DMS153 (cell line): ENCODE measurements around the gene HNRNPLL.

Experiments used
- DNase-seq: peaks from one replicate; lab custom pipeline; 2025; lab: John Stamatoyannopoulos, UW

HNRNPLL gene

GRCh38 chr2:38527338-38528007, 75.3 kb downstream of the HNRNPLL start:
- DNase-seq = no peak

GRCh38 chr2:38526195-38526594, 76.5 kb downstream of the HNRNPLL start:
- DNase-seq = no peak

- no peak for DNase-seq
Measured at GRCh38 chr2:38524580-38524979, 78.1 kb downstream of the HNRNPLL start.

- DNase-seq = no peak
Measured at GRCh38 chr2:38523728-38524437, 78.8 kb downstream of the HNRNPLL start.

- peak; percentile 33 for DNase-seq
Measured at GRCh38 chr2:38522754-38523349, 79.9 kb downstream of the HNRNPLL start.

- DNase-seq = no peak
Measured at GRCh38 chr2:38521835-38522234, 80.9 kb downstream of the HNRNPLL start.

GRCh38 chr2:38517284-38517683, 85.4 kb downstream of the HNRNPLL start:
- no peak for DNase-seq

GRCh38 chr2:38516526-38516925, 86.2 kb downstream of the HNRNPLL start:
- DNase-seq = no peak

GRCh38 chr2:38516122-38516521, 86.6 kb downstream of the HNRNPLL start:
- no peak for DNase-seq

- no peak for DNase-seq
Measured at GRCh38 chr2:38515155-38516074, 87.3 kb downstream of the HNRNPLL start.

GRCh38 chr2:38514603-38515154, 88.0 kb downstream of the HNRNPLL start:
- DNase-seq = no peak

- DNase-seq = no peak
Measured at GRCh38 chr2:38512211-38512610, 90.5 kb downstream of the HNRNPLL start.
